SK-N-MC (cell line): Measurements from ENCODE around the gene APOL2.
"Not testable (repeated sequence)": the region's sequence is repeated elsewhere in the genome, so short reads cannot be mapped to it uniquely, and the experiment has no call there.

Source experiments
- DNase-seq: peaks from one replicate; pipeline ENCODE4 v3.0.0-alpha.2; 2011; ENCODE audit warnings: low read depth, low spot score
- H3K27ac ChIP-seq: fragments of 200-600 bp; sonication (generic); 2 replicates; pipeline ENCODE4 v1.5.1; 2016; ENCODE audit warnings: mixed run types
- H3K36me3 ChIP-seq: fragments of 200-600 bp; sonication (generic); 2 replicates; pipeline ENCODE4 v1.6.1; 2017; ENCODE audit warnings: antibody characterized with exemption, low read length, mixed read lengths; ENCODE audit not compliant: insufficient read depth
- H3K4me3 ChIP-seq: fragments of 200-600 bp; sonication (generic); 2 replicates; pipeline ENCODE4 v1.5.1; 2016
- H3K9ac ChIP-seq: fragments of 200-600 bp; sonication (generic); 2 replicates; pipeline ENCODE4 v1.8.0; 2017; ENCODE audit warnings: mixed run types, mixed read lengths; ENCODE audit not compliant: insufficient read length
- H3K9me3 ChIP-seq: fragments of 200-600 bp; sonication (generic); 2 replicates; pipeline ENCODE4 v1.6.1; 2017; ENCODE audit warnings: low read depth, mild to moderate bottlenecking, antibody characterized with exemption, low read length, moderate library complexity, mixed read lengths
- EZH2 ChIP-seq: fragments of 200-600 bp; sonication (generic); IDR thresholded peaks from one replicate; pipeline ENCODE4 v1.6.1; 2017; ENCODE audit warnings: antibody characterized with exemption
- FOXP2 ChIP-seq: optimal IDR thresholded peaks from 2 replicates; pipeline ENCODE3; 2011; ENCODE audit warnings: mild to moderate bottlenecking, moderate library complexity; ENCODE audit not compliant: insufficient read depth; ENCODE audit errors: extremely low read length, control extremely low read depth
- POLR2AphosphoS5 ChIP-seq: IDR thresholded peaks from 2 replicates; pipeline ENCODE4 v1.6.1; 2012; ENCODE audit warnings: mild to moderate bottlenecking, low read depth, low read length, borderline replicate concordance

APOL2 gene

DNA sequence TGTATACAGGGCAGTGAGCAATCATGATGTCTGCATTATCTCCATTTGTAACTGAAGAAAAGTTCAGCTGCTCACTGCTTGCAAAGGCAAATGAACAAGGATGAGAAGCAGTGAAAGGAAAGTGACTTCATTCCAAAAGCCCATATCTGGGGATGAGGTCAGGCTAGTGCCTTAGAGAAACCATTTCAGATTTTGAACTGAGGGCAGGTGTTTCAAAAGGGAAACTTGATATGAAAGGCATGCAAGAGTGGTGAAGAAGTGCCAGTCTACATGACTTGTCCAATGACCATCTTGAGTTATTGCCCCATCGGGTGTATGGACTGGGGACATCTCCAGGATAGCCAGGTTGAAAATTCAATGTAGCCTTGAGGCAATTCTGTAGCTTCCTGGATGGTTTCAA lies 30.4 kb downstream of the APOL2 start:
- no peak overlapping the region for H3K27ac ChIP-seq
- TF ChIP-seq POLR2AphosphoS5: no peak
- TF ChIP-seq FOXP2: no peak
- TF ChIP-seq EZH2: no peak
- no peak overlapping the region for H3K4me3 ChIP-seq
- H3K9me3 ChIP-seq: no peaks in the 10 kb centered on the region
- H3K36me3 ChIP-seq: no peaks in the 10 kb centered on the region
- DNase-seq: no peak
- H3K9ac ChIP-seq: no peak overlapping the region

DNA sequence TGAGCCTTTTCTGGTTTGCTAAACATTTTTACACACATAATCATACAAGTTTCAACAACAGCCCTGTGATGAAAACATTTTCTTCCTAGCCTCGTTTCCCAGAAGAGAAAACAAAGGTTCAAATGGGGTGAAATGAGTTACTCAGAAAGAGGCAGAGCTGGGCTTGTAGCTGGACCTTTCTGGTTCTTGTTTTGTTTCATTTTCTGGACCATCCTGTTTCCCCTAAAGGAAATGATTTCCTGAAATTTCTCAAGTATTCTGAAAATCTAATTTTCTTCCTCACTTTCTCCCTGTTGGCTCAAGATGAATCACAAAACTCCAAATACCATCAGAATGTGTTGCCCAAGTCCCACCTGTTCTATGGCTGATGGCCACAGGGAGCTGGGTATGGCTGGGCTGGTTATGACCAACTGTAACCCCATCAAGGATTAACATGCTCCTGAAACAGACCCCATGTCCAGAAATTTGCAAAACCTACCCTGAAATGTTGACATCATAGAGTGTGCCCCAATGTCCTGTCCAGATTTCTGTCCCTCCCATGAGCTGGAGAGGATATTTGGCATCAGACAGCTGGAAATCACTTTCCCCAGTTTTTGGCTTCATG lies 31.1 kb downstream of the APOL2 start:
- Histone ChIP-seq H3K27ac (no peak overlapping the region), H3K9me3 (no peaks in the 10 kb centered on the region), H3K36me3 (no peaks in the 10 kb centered on the region), H3K4me3 (no peak overlapping the region), H3K9ac (no peak overlapping the region)
- TF ChIP-seq FOXP2 (no peak), POLR2AphosphoS5 (no peak), EZH2 (no peak)
- DNase-seq: no peak

DNA sequence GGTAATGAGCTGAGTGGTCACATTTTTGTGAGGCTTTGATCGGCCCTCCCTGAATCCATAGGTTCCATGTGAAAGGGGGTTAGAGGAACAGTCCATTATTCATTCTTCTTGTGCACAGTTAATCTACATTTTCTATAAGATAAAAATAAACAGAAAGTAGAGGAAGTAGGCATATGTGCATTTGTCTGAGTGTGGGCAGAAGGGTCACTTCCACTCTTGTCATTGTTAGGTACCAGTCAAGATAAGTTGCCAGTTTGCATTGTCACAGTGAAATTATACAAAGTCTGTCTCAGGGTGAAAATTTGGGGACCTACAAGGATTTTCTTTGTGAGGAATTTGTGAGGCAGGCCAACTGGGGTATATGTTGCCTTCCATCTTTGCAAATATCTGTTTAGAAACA lies 33.1 kb downstream of the APOL2 start:
- no peak for DNase-seq
- H3K9ac ChIP-seq: no peak overlapping the region
- H3K27ac ChIP-seq: 0 out of 2 replicates have a peak overlapping the region, but pooled peaks have one; percentile 17
- no peaks in the 10 kb centered on the region for H3K9me3 ChIP-seq
- H3K4me3 ChIP-seq: no peak overlapping the region
- TF ChIP-seq EZH2: no peak
- no peak for TF ChIP-seq POLR2AphosphoS5
- no peak for TF ChIP-seq FOXP2
- no peaks in the 10 kb centered on the region for H3K36me3 ChIP-seq

DNA sequence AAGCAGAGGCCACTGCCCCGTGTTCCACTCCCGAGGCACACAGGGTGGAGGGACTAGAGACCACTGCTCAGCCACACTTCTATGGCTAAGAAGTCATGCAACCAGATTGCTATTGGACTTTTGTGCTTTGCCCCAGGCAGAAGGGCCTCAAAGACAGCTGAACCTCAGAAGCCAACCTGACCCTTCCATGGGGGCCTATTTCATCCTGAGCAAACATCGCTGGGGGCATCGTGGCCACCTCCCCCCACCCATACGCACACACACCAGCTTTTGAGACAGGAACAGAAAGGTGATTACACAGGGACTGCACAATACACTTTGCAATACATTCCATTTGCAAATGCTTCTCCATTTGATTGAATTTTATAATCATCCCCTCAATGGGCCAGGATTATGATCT lies 33.8 kb downstream of the APOL2 start:
- H3K9me3 ChIP-seq, DNase-seq, H3K4me3 ChIP-seq, H3K9ac ChIP-seq, H3K36me3 ChIP-seq, H3K27ac ChIP-seq: not testable (repeated sequence)

DNA sequence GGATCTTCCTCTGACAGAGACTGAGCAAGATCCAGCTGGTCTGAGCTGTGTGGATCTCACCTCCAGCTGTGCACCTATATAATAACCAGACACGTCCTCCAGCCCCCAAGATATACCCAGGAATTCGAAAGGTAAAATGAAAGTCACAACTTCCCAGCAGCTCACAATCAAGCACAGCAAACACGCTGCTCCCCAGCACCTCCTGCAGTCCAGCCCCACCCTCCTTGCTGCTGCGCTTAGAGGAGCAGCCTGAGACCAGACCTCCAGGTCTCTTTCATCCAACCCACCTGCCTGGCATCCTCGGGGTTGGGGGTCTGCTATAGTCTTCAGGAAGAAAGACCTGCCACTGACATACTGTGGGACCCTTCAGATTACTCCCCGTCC lies 34.7 kb downstream of the APOL2 start:
- no peak for TF ChIP-seq EZH2
- TF ChIP-seq FOXP2: no peak
- TF ChIP-seq POLR2AphosphoS5: no peak
- no peak overlapping the region for H3K27ac ChIP-seq
- DNase-seq: no peak
- no peaks in the 10 kb centered on the region for H3K36me3 ChIP-seq
- no peak overlapping the region for H3K9ac ChIP-seq
- no peak overlapping the region for H3K4me3 ChIP-seq
- H3K9me3 ChIP-seq: no peaks in the 10 kb centered on the region

DNA sequence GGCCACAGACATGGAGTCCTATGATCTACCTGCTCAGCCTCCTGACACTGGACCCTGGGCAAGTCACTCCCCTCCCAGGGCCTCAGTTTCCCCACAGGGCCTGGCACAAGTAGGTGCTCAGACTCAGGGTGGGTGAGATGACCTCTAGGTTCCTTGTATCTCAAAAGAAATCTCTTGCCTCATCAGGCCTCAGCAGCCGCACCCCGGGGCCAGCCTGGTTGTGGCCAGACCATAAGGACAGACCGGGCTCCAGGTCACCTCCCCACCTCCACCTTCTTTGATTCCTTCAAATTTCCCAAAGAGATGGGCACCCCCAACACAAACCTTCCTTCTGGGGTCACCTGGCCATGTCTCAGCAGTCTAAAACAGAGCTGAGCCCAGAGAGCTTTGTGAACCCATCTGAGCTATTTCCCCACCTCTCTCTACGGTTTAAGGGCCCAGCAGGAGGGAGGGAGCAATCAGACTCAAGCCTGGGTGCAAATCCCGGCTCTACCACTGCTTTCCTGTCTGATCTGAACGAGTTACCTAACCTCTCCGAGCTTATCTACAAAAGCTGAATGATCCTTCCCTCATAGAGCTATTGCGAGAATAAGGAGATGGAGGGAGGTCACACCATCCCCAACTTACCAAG lies 35.2 kb downstream of the APOL2 start:
- Histone ChIP-seq H3K36me3 (no peaks in the 10 kb centered on the region), H3K4me3 (no peak overlapping the region), H3K9me3 (no peaks in the 10 kb centered on the region), H3K27ac (no peak overlapping the region), H3K9ac (no peak overlapping the region)
- TF ChIP-seq EZH2: no peak
- no peak for TF ChIP-seq POLR2AphosphoS5
- TF ChIP-seq FOXP2: no peak
- DNase-seq: no peak

DNA sequence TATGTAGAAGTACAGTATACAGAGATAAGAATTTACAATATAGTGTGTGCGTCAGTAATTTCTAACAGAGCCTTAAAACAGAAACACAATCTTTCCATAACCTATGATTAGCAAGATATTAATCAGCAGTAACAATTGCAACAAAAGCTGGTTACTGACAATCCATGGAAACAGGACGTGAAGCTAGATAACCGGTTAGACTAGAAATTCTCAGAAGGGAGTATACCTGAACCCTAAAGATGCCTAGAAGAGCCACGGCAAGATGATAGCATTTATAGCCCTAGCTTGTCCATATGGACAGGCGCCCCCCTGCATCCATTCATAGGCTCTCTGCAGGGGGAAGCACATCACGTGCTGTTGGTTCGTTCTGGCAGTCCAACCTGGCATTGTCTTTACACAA lies 35.9 kb downstream of the APOL2 start:
- not testable (repeated sequence) for H3K4me3 ChIP-seq, H3K27ac ChIP-seq, H3K9me3 ChIP-seq, H3K9ac ChIP-seq, H3K36me3 ChIP-seq, DNase-seq

DNA sequence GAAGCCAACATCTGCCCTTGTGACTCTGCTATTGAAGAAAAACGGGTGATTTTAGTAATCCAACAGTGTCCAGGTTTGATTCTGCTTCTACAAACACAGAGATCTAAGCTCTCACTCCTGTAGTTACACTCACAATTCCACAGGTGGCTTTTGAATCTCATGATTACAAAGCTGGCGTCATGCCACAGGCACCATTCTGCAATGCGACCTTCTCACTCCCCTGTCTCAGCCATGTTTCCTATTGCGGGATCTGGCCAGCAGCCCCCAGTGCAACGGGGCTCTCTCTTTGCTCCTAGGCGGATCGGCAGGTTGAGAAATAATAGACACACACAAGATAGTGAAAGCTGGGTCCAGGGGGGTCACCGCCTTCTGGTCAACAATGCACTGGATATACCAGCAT lies 36.4 kb downstream of the APOL2 start:
- H3K9me3 ChIP-seq, DNase-seq, H3K4me3 ChIP-seq, H3K27ac ChIP-seq, H3K36me3 ChIP-seq, H3K9ac ChIP-seq: not testable (repeated sequence)

DNA sequence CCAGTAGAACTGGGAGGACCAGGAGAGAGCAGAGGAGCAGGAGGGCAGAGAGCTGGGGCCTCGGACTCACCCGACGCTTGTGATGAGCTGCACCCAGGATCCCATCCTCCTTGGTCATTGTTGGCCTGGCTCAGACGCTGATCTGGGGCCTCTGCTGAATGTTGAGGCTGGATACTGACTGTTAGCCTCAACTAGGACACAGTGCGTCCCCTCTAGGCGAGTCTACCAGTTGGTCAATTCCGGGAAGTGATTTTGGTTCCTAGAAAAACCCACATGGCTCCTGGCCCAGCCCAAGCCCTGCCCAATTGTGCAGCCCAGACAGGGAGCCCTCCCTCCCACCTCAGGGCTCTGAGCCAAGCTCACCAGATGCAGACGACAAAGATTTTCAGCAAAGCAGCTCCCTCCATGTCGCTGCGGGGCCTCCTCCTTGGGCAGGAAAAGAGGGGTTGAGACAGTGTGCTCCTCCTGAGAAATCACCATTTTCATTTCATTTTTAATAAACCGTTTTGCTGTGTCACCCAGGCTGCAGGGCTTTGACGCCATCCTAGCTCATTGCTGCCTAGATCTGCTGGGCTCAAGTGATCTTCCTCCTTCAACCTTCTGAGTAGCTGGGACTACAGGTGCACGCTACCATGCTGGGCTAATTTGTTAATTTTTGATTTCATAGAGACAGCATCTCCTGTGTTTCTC lies 37.6 kb downstream of the APOL2 start, which contains the start of gene APOL4:
Gene APOL4, minus strand, starts transcription at position 180 of the 690 bp plus-strand sequence. Its CDS starts 75 bp downstream, at position 105.
- no peaks in the 10 kb centered on the region for H3K9me3 ChIP-seq
- H3K9ac ChIP-seq: no peak within 1 kb of the TSS
- H3K4me3 ChIP-seq: no peak within 1 kb of the TSS
- no peak within 1 kb of the TSS for H3K27ac ChIP-seq
- no peaks in the 10 kb centered on the region for H3K36me3 ChIP-seq
- DNase-seq: no peak
- TF ChIP-seq EZH2 (no peak), FOXP2 (no peak), POLR2AphosphoS5 (no peak)

DNA sequence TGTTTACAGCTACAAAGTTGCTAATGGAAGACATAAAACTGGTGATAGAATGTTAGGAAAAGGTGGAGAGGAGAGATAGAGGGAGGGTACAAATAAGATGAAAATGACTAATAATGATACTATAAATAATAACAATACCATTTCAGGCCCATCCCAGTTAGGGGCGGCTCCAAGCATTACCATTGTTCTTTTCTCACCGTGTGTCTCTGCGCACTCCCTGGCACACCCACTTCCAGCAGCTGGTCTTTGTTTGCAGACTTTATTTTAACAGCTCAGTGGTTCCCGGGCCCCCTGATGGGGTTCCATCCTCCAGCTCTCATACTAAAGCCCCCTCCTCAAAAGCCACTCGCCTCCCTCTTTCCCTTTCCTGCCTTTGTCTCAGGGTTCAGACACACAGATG lies 38.3 kb downstream of the APOL2 start:
- not testable (repeated sequence) for DNase-seq, H3K36me3 ChIP-seq, H3K4me3 ChIP-seq, H3K27ac ChIP-seq, H3K9me3 ChIP-seq, H3K9ac ChIP-seq
